Fibroblast of peridontal ligament (primary cell): ENCODE measurements around the gene PPIP5K2.
A peak's percentile ranks its signal among the peaks of the same experiment; 100 is the strongest.
"Not testable (repeated sequence)": the region's sequence is repeated elsewhere in the genome, so short reads cannot be mapped to it uniquely, and the experiment has no call there.

ENCODE experiments used
- DNase-seq: peaks from one replicate; pipeline ENCODE4 v3.0.0-alpha.2; 2010; ENCODE audit errors: extremely low read depth

PPIP5K2 gene

GRCh38 chr5:103207653-103208052 lies 87.6 kb downstream of the PPIP5K2 start:
- DNase-seq: peak; percentile 21

DNA sequence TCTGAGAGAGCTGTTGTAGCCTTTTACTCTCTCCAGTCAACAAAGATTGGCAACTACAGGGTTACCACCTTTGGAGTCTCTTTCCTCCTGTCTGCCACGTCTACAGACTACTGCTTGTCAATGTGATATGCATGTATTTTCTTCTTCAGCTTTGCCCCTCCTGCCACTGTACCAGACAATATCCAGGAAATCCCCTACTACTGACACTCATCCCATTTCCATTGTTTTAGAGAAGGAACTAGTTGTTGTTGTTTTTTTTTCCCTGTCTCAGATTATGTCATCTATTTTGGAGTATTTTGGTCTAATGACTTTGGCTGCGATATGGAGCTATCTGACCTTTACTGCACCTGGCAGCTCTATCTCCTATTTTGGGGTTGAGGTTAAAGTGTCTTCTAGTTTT lies 88.4 kb downstream of the PPIP5K2 start:
- DNase-seq: no peak

DNA sequence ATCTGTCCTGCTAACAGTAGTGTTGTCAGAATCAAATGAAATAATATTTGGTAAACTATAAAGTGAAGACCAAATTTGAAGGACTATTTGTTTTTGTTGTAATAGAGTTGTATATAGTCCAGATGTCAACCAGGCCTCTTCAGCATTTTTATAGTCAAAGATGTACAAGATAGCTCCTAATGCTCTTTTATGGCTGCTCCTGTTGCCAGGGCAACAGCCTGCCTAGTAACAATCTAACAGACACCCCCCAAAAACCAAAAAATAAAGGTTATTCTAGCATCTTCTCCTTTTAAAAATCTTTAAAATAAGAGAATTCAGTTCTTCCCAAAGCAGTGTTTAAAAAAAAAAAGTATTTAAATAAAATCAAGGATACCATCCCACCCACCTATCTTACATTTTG lies 89.0 kb downstream of the PPIP5K2 start:
- no peak for DNase-seq

DNA sequence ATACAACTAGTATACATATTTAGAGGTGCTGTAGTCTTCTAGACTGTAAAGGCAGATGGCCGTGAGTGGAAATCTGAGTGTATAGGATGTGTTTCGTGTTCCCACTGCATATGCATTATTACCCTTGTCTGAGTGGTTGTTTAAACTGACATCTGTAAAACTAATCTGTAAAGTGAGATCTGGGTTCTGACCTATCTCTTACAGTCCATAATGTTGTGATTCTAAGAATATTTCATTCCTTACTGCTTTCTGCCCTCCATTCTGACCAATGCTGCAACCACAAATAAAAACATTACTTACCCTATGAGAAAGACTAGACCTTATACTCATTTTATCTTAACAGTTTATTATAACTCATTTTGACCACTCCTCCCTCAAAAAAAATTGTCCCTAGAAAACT lies 90.9 kb downstream of the PPIP5K2 start:
- no peak for DNase-seq

DNA sequence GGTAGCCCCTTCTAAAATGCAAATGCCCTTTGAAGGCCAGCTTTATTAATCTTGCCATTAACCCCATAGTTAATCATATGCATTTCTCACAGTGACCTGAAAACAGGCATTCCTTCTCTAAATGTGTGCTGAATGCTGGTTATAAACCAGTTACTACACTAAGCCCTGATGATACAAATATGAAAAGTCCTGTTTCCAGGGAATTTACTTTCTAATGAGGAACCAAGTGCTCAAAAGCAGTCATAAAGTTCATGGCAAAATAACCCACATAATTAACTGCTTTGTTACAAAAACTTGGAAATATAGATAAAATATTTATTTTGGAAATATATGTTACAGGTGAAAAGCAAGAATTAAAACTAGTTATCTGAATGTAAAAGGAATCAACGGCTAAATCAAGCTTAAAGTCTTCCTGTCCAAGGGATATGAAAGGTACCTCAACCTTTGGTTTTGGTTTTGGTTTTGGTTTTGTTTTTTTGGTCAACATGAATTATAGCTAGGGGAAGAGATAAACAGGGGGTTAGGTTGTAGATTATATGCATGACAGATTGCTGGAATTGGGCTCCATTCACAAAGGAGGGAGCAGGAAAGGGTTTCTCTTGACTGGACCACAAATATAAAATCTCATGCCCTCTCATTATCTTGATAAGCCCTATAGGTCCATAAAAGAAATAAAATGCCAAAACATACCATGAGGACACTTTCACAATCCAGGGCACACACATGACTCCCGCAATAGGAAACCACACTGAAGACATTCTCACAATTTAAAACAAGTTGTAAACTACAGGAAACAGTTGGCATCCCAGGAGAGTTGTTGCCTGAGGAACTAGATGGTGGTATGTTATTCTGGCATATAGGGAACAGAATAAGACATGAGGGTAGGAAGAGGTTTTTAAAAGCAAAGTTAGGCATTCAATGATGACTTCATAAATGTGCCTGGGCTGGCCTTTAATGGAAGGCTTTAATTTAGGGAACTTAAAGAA lies 91.8 kb downstream of the PPIP5K2 start:
- peak; percentile 36 for DNase-seq

DNA sequence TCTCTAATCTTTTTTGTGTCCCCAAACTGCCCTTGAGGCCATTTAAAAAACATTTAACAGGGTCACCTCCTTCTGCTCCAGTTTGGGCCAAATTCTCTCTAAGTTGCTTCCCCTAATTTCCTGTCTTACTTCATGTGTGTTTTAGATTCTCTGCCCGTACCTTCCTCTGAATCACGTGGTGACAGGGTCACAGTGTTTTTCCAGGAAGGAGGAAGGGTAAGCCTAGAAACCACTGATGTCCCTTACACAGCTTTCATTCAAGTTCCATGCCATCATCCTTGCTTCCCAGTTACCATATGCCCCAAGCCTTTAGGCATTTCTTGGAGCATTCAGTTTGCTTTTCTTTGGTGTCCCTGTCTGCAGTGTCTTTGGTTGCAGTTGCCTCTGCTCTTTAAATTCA lies 96.0 kb downstream of the PPIP5K2 start:
- DNase-seq: no peak

- DNase-seq: no peak
Measured at GRCh38 chr5:103216697-103217096, 96.6 kb downstream of the PPIP5K2 start.

DNA sequence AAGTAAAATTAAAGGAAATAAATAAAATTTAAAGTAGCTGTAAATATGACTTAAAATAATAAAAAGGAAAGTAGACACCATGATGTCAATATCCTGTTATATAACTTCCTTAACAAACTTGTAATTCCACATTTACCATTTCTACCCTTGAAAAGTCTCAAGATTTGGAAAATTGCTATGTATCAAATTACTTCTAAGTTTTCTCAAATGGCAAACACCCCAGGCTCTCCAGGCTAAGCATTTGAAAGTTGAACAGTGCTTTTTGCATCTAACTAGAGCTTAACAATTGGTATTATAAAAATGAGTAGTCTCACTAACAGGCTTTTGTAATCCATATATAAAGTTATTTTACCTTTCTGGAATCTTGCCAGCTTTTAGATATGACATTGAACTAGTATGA lies 97.0 kb downstream of the PPIP5K2 start:
- DNase-seq: peak; percentile 60

GRCh38 chr5:103218164-103218563 lies 98.1 kb downstream of the PPIP5K2 start:
- DNase-seq: peak; percentile 41

- DNase-seq: not testable (repeated sequence)
Measured at GRCh38 chr5:103219074-103219473, 99.0 kb downstream of the PPIP5K2 start.

GRCh38 chr5:103223031-103223955 lies 103.2 kb downstream of the PPIP5K2 start:
- DNase-seq: no peak

DNA sequence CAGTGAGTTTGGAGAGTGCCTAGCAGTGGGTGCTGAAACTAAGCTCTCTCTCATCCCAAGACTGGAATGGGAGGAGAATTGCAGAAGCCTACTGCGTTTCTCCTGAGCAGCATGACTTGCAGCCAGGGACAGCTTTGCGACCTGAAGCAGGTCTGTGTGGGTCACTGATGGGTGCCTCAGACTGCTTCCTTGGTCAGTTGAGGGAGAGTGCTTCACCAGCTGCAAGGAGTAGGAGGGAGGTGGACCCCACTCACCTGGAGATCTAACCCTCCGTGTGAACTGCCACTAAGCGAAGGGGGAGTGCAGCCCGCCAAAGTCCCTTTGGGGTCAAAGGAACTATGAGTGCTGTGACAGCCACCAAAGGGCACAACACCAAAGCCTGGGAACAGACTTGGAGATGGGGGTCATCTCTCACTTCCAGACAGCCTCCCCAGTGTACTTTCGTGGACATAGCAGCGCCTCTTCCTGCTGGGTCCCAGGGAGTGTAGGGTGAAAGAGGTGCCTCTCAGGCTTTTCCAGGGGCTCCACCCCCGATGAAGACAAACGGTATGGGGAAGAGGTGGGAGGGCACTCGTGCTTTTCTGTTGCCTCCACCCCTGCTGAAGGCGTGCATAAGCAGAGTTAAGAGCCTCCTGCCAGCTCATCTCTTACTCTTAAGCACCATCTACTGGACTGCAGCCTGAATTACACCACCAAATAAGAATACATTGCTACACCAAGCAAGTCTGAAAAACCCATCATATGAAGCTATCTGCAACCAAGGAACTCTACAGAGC lies 104.2 kb downstream of the PPIP5K2 start:
- peak; percentile 78 for DNase-seq

GRCh38 chr5:103224894-103225246 lies 104.8 kb downstream of the PPIP5K2 start:
- no peak for DNase-seq

DNA sequence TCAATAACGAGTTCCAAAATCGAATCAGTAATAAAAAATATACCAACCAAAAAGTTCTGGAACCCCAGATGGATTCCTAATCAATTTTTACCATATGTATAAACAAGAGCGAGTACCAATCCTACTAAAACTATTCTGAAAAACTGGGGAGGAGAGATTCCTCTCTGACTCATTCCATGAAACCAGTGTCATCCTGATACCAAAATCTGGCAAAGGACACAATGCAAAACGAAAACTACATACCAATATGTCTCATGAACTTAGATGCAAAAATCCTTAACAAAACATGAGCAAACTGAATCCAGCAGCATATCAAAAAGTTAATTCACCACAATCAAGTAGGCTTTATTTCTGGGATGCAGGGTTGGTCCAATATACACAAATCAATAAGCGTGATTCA lies 108.0 kb downstream of the PPIP5K2 start:
- peak; percentile 31 for DNase-seq

GRCh38 chr5:103228588-103228987 lies 108.5 kb downstream of the PPIP5K2 start:
- DNase-seq: no peak

DNA sequence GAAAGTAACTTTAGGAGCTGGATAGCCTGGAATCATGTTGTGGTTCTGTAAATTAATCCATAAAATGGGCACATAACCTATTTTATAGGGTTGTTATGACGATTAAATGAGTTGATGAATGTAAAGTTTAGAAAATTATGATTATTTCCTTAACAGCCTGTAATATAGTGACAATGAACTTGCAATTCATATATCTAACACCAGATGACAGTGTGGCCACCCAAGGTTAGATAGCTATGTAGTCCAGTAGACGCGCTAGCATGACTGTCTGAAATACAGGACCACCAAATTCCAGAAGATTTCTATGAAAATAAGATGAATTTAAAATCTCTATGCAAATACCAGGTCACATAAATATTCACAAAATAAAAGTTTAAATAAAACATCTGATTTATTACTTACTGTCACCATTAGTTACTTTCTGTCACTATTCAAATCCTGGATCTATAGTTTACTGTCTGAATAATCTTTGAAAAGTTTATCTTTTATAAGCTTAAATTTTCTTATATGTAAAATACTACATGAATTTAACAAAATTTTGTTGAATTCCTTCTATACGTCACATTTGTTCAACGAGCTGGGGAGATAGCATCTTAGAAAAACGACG lies 112.4 kb downstream of the PPIP5K2 start:
- DNase-seq: peak; percentile 62

DNA sequence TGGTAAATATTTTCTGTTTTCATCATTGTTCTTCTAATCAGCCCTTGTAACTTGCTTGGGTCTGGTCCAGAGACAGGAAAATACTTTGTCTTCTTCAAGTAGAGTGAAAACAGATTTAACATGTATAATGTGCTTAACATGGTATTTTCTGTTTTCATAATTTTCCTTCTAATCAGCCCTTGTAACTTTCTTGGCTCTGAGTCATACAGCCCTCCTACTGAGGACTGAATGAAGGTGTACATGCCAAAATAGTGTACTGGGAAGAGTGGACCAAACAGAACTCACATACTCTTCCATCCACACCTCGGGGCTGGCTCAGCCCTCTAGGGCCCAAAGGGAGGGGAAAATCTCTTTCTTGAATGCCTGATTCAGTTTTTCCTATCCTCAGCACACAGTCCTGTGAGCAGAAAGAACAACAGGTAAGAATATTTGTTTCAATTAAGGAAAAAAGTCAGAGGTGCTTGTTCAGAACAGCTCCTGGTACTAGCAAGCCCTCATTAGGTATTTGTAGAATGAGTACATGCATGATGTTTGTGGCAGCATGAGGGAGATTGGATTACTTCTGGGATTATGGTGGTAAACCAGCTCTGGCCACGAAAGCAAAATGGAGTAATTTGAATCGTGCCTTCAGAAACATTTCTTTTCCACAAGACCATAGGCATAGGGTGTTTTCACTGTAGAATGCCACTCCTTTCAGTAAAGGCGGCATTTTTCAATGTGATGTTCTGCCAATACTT lies 114.3 kb downstream of the PPIP5K2 start:
- DNase-seq: peak; percentile 29

GRCh38 chr5:103235891-103236290 lies 115.8 kb downstream of the PPIP5K2 start:
- no peak for DNase-seq

DNA sequence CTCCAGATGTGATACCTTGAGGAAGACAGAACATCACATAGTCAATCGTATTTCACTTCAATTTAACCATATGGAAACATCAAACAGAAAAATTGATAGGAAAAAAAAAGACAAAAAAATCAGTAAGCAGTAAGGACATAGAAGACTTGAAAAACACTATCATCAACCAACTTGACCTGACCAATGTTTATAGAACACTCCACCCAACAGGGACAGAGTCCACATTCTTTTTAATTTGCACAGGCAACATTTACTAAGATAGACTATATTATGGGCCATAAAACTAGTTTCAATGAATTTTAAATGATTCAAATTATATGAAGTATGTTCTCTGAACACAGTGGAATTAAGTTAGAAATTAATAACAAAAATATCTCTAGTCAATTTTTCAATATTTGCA lies 117.7 kb downstream of the PPIP5K2 start:
- no peak for DNase-seq

DNA sequence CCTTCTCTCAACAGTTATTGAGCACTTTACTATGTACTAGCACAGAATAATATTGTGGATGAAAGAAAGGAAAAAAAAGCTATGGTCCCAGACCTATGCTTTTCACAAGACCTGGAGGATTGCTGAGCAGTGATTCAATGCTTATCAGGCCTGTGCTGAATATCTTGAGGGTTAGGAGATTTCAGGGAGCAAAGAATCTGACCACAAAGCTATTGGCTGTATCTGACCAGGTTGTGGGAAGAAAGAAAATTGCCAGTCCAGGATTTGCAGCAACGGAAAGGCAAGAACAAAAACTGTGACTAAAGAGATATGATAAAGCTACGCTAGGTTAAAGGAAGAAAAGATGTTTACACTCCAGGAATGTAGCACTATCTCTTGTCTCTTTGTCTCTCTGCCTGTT lies 123.6 kb downstream of the PPIP5K2 start:
- DNase-seq: no peak

DNA sequence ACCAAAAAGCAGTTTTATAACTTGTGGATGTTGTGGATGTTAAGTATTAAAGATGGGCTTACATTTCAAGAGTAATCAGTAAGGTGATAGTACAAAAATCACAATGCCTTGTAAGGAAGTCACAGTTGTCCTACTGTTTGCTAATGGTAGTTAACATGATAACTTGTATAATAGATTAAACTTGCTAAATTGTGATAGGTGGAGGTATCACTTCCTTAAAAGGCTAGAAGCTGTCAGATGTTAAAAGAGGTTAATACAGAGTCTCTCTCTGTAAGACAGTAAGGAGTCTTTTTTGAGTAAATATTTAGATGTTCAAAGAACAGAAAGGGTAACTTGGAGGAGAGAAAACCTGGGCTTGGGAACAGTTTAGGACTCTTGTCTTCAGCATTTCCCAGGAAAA lies 124.3 kb downstream of the PPIP5K2 start:
- DNase-seq: no peak
